MM.1S (cell line): Measurements from ENCODE around the gene LGMN.

Source experiments
- EZH2 ChIP-seq: fragments of 300-600 bp; sonication (generic); optimal IDR thresholded peaks from 2 replicates; pipeline ENCODE3; 2017; ENCODE audit warnings: low read depth, mild to moderate bottlenecking, antibody characterized with exemption, low read length, mixed read lengths
- EZH2phosphoT487 ChIP-seq: fragments of 300-600 bp; sonication (generic); IDR thresholded peaks from 2 replicates; pipeline ENCODE4 v1.6.1; 2018; ENCODE audit warnings: antibody characterized with exemption, low read length
- TF ChIP-seq, protein P1 (sequence below): fragments of 300-600 bp; sonication (generic); IDR thresholded peaks from 2 replicates; pipeline ENCODE4 v1.5.1; 2016; ENCODE audit warnings: antibody characterized with exemption, low read length, mixed read lengths

DNA sequence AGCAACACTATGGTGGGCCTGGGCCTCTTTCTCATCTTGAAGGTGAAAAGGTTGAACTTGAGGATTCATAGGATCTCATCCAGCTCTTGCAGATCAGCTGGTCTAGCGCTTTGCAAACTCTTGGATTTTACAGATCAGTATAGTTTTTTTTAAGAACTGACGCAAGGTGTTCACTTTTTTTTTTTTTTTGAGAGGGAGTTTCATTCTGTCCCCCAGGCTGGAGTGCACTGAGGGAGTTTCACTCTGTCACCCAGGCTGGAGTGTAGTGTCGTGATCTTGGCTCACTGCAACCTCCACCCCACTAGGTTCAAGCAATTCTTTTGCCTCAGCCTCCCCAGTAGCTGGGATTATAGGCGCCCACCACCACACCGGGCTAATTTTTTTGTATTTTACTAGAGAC is 20.4 kb upstream of the LGMN start:
- TF ChIP-seq, protein P1, sequence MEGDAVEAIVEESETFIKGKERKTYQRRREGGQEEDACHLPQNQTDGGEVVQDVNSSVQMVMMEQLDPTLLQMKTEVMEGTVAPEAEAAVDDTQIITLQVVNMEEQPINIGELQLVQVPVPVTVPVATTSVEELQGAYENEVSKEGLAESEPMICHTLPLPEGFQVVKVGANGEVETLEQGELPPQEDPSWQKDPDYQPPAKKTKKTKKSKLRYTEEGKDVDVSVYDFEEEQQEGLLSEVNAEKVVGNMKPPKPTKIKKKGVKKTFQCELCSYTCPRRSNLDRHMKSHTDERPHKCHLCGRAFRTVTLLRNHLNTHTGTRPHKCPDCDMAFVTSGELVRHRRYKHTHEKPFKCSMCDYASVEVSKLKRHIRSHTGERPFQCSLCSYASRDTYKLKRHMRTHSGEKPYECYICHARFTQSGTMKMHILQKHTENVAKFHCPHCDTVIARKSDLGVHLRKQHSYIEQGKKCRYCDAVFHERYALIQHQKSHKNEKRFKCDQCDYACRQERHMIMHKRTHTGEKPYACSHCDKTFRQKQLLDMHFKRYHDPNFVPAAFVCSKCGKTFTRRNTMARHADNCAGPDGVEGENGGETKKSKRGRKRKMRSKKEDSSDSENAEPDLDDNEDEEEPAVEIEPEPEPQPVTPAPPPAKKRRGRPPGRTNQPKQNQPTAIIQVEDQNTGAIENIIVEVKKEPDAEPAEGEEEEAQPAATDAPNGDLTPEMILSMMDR: no peak
- no peak for TF ChIP-seq EZH2
- no peak for TF ChIP-seq EZH2phosphoT487
